GM13977 (cell line): ENCODE results near the gene SPPL3.

Source experiments
- DNase-seq: peaks from one replicate; pipeline ENCODE4 v3.0.0; 2012; ENCODE audit warnings: low spot score
- in situ Hi-C: fragments of 300-500 bp; cut with MboI; formaldehyde crosslinking; loops from one replicate; pipeline ENCODE4 v1.12.0; 2022; ENCODE audit warnings: low sequenced_read_pairs, low pct_unique_long_range_greater_than_20kb, mixed read lengths, inconsistent platforms; ENCODE audit not compliant: unreplicated experiment
- TF ChIP-seq, protein P1 (sequence below): IDR thresholded peaks from 2 replicates; pipeline ENCODE4 v1.5.1; 2012; ENCODE audit warnings: mild to moderate bottlenecking, control low read depth; ENCODE audit not compliant: insufficient read depth; ENCODE audit errors: extremely low read depth, missing control alignments

Gene SPPL3

DNA sequence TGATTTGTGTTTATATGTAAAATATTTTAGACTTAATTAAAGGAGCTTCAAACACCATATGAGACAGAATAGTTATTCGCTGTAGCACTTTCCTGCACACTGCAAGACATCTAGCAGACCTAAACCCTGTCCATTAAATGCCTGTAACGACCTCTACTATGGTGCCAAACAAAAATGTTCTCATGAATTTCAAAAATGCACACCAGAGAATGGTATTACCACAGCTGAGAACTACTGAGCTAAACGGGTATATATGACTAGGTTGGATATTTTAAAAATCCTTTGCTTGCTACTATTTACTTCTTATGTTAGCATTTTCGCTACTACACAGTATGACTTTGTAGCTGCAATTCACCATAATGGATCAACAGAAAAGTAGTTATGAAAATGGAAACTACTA, 34.8 kb downstream of the SPPL3 start:
- TF ChIP-seq, protein P1, sequence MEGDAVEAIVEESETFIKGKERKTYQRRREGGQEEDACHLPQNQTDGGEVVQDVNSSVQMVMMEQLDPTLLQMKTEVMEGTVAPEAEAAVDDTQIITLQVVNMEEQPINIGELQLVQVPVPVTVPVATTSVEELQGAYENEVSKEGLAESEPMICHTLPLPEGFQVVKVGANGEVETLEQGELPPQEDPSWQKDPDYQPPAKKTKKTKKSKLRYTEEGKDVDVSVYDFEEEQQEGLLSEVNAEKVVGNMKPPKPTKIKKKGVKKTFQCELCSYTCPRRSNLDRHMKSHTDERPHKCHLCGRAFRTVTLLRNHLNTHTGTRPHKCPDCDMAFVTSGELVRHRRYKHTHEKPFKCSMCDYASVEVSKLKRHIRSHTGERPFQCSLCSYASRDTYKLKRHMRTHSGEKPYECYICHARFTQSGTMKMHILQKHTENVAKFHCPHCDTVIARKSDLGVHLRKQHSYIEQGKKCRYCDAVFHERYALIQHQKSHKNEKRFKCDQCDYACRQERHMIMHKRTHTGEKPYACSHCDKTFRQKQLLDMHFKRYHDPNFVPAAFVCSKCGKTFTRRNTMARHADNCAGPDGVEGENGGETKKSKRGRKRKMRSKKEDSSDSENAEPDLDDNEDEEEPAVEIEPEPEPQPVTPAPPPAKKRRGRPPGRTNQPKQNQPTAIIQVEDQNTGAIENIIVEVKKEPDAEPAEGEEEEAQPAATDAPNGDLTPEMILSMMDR = no peak
- no peak for DNase-seq
- in situ Hi-C loops = no loop called here

DNA sequence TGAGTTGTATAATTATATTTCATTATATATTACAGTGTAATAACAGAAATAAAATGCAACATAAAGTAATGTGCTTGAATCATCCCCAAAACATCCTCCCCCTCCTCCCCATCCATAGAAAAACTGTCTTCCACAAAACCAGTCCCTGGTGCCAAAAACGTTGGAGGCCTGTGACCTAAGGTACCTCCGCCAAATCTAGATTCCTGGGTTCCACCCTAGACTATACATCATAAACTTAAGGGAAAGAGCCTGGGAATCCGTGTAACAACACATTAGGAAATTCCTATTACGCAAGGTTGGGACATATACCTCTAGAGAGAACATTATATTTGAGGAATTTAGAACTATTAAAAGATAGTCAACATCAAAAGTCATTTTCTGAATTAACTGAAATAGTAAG, 38.0 kb downstream of the SPPL3 start:
- TF ChIP-seq, protein P1 = no peak
- DNase-seq = no peak
- in situ Hi-C loops = no loop called here

DNA sequence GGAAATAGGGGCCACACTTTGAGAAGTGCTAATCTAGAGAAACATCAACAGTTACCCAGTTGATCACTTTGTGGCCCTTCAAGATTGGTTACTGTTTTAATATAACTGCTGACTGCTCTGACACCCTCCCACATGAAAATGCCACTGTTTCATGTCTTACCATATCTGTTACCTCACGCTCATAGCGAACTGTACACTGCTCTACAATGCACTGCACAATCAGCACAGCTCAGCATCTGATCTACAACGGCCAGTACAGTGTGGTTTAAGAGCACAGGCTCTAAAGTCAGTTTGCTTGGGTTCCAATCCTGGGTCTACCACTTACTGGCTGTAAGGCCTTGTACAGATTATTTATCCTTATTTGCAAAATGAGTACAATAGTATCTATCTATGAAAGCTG, 39.1 kb downstream of the SPPL3 start:
- TF ChIP-seq, protein P1 = no peak
- in situ Hi-C loops = no loop called here
- no peak for DNase-seq

DNA sequence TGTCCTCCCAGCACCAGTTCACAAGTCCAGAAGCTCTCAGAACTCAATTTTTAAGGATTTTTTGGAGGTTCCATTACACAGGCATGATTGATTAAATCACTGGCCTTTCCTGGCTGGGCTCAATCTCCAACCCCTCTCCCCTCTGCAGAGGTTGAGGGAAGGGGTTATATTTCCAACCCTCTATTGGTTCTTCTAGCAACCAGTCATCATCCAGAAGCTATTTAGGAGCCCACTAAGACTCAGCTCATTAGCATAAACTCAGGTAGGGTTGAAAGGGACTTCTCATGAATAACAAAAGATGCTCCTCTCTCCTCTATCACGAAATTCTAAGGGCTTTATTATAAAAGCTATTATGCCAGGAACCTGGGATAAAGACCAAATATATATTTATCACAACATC, 41.5 kb downstream of the SPPL3 start:
- no peak for DNase-seq
- in situ Hi-C loops = no loop called here
- TF ChIP-seq, protein P1 = no peak

GRCh38 chr12:120861074-120861795, 42.9 kb downstream of the SPPL3 start:
- TF ChIP-seq, protein P1 = no peak
- DNase-seq = no peak
- in situ Hi-C loops = no loop called here

DNA sequence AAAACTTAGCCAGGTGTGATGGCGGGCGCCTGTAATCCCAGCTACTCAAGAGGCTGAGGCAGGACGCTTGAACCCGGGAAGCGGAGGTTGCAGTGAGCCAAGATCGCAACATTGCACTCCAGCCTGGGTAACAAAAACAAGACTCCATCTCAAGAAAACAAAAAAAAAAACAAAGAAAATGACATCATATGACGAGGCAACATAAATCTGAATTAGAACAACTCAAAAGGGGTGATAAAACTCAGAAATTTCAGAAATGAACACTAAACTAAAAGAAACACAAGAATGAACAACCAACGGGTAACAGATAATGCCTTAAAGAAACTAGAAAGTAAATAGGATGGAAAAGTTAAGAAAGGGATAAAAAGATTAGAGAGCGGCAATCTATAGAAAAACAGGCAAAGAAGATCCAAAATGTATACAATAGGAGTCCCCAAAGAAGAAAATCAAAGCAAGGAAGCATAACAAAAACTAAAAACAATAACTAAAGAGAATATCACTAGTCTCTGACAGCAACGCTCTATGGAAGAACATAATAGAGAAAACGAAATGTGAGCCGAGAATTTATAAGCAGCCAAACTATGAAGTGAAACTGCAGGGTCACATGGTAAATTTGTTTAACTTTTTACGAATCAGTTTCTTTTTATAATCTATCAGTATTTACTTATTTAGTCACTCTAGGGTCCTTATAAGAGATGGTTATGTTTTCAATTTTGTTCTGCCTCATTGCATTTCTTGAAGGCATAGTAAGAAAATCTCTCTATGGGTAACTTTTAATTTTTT, 45.7 kb downstream of the SPPL3 start:
- DNase-seq = no peak
- TF ChIP-seq, protein P1 = no peak
- in situ Hi-C loops = no loop called here
